ENCODE results near the gene MYLK. TPM values are rescaled to one million over a fixed set of nuclear protein-coding genes. Genes with fewer than 3 reads are reported as not detected.
"Not testable (repeated sequence)": the region's sequence is repeated elsewhere in the genome, so short reads cannot be mapped to it uniquely, and the experiment has no call there.

Gene MYLK
- total and polyA plus RNA-seq, 10 of the 15 experiments (the other 5 are each of a cell fraction or from before 2014, with no cell fraction given) = 0.04 to 1.6 (median 0.42) TPM; not detected in 1

DNA sequence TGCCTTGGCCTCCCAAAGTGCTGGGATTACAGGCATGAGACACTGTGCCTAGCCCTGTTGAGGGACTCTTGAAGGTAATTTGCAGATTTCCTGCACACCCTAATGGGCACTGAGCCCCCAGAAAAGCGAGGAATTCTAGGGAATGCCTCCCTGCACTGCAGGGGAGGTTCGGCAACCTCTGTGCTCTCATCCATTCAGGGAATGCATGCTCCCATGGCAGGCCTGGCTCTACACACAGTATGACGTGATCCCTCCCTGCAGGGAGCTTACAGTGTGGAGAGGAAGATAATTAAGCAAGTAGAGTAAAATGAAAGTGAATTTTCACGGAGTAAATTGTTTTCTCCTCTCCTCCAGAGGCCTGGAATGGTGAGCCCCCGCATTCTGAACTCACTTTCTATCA, 166.0 kb downstream of the MYLK start (continued):
- TF ChIP-seq RAD51 (IDR thresholded peaks at IDR 0.05) = no peak

DNA sequence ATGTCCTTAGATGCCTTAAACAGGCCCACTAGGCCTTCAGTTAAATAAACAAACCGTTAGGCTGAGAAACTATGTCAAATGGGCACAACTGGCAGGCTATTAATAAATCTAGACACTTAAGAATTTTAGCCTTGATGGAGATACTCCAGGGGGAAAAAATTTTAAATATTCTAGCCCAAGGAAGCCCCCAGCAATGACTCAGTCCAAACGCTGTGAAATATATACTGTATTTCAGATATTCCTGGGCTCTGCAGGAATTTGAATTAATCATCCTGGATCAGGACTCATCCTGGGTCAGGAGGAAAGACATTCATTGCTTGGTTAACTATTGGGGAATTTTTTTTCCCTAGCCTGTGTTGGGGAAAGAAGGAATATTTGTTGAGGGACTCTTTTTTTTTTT, 166.7 kb downstream of the MYLK start:
- H3K36me3 ChIP-seq (ENCODE audit: control insufficient read depth in 2 of 2, insufficient read depth in 2 of 2, low read length in 1 of 2); BruUV-seq (replicated peaks); H3K9ac ChIP-seq (ENCODE audit: control insufficient read depth, insufficient read depth, low read length); DNase-seq (ENCODE audit: low read depth, low spot score); POLR2A ChIA-PET; H3K27ac ChIP-seq (ENCODE audit: control insufficient read depth, insufficient read depth); H3K4me3 ChIP-seq; RAD21 ChIA-PET (ENCODE audit: unreplicated experiment); H3K27me3 ChIP-seq (replicated peaks in 1 of 2; ENCODE audit: control insufficient read depth in 2 of 2, insufficient read depth in 2 of 2, low read length in 1 of 2); FAIRE-seq; H2AFZ ChIP-seq (ENCODE audit: control insufficient read depth, low read depth, low read length); ATAC-seq; H3K9me3 ChIP-seq (replicated peaks; ENCODE audit: control insufficient read depth, insufficient read depth, low read length); H3K79me2 ChIP-seq (ENCODE audit: control insufficient read depth, insufficient read depth, low read length); H3K4me2 ChIP-seq (ENCODE audit: control insufficient read depth, insufficient read depth); intact Hi-C loops (cut with micrococcal nuclease; ENCODE audit: unreplicated experiment); H4K20me1 ChIP-seq (ENCODE audit: control insufficient read depth, insufficient read depth); H3K4me1 ChIP-seq (ENCODE audit: control insufficient read depth, insufficient read depth, low read length): not testable (repeated sequence)
- ChIA-PET CTCF (interaction anchor here (0.7 to 3.4 kb wide), 4 partner anchors 9 to 75 kb away, joined by 3 to 17 read pairs (median 6); no protein-coding TSS in a partner anchor), SMC1A (ENCODE audit: uncharacterized antibody, unreplicated experiment) (interaction anchor here (1.1 kb wide), 1 partner anchor 74 kb away, joined by 3 read pairs; no protein-coding TSS in a partner anchor)
- WGBS (ENCODE audit: insufficient coverage, insufficient replicate concordance, low lambda C conversion rate, missing lambda C conversion rate) = 38% methylated on average over 2 of the region's 2 CpGs
- in situ Hi-C loops (cut with MboI) = loop anchor here (5.0 kb wide), 1 partner anchor 75 kb away; no protein-coding TSS in a partner anchor

DNA sequence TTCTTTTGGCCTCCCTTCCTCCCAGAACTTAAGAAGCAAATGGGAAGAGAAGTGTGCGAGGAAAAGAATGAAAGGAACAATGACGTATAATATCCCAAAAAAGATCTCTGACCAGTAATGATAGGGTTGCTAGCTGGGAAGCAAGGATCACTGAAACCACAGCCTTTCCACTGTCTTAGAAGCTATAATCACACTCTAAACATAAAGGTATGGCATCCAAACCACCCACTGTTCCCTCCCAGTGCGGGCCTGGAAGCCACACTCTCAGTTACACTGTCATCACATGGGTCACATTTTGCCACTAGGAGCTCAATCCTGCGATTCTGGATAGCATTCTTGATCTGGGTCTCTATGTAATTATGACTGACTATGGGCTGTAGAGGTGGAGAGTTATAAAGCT, 167.7 kb downstream of the MYLK start:
- Histone ChIP-seq H3K36me3 (ENCODE audit: control insufficient read depth in 2 of 2, insufficient read depth in 2 of 2, low read length in 1 of 2) (no peaks in the 10 kb centered on the region), H3K27ac (ENCODE audit: control insufficient read depth, insufficient read depth) (no peak overlapping the region), H2AFZ (ENCODE audit: control insufficient read depth, low read depth, low read length) (no peak overlapping the region), H3K27me3 (replicated peaks in 1 of 2; ENCODE audit: control insufficient read depth in 2 of 2, insufficient read depth in 2 of 2, low read length in 1 of 2) (no peaks in the 10 kb centered on the region; a peak in 1 of 4 replicates), H3K4me1 (ENCODE audit: control insufficient read depth, insufficient read depth, low read length) (no peaks in the 10 kb centered on the region), H3K79me2 (ENCODE audit: control insufficient read depth, insufficient read depth, low read length) (no peaks in the 10 kb centered on the region), H3K9me3 (replicated peaks; ENCODE audit: control insufficient read depth, insufficient read depth, low read length) (no peaks in the 10 kb centered on the region), H3K4me2 (ENCODE audit: control insufficient read depth, insufficient read depth) (no peak overlapping the region), H3K4me3 (no peak overlapping the region), H3K9ac (ENCODE audit: control insufficient read depth, insufficient read depth, low read length) (no peak overlapping the region), H4K20me1 (ENCODE audit: control insufficient read depth, insufficient read depth) (no peaks in the 10 kb centered on the region)
- intact Hi-C loops (cut with micrococcal nuclease; ENCODE audit: unreplicated experiment) = no loop called here
- no TSS peak for BruUV-seq (replicated peaks)
- RAD21 ChIA-PET (ENCODE audit: unreplicated experiment) = no interaction called here
- no peak for ATAC-seq
- POLR2A ChIA-PET = no interaction called here
- in situ Hi-C loops (cut with MboI) = loop anchor here (5.0 kb wide), 1 partner anchor 74 kb away; no protein-coding TSS in a partner anchor
- 48% methylated on average over 4 of the region's 4 CpGs for WGBS (ENCODE audit: insufficient coverage, insufficient replicate concordance, low lambda C conversion rate, missing lambda C conversion rate)
- CTCF ChIA-PET = interaction anchor here (1.4 to 3.4 kb wide), 3 partner anchors 10 to 74 kb away, joined by 5 to 17 read pairs (median 6); no protein-coding TSS in a partner anchor
- SMC1A ChIA-PET (ENCODE audit: uncharacterized antibody, unreplicated experiment) = no interaction called here
- DNase-seq (ENCODE audit: low read depth, low spot score) = no peak
- FAIRE-seq = no peak
- TF ChIP-seq ASH2L (IDR thresholded peaks at IDR 0.05; ENCODE audit: borderline replicate concordance, low read depth) = no peak
- TF ChIP-seq, protein P1, sequence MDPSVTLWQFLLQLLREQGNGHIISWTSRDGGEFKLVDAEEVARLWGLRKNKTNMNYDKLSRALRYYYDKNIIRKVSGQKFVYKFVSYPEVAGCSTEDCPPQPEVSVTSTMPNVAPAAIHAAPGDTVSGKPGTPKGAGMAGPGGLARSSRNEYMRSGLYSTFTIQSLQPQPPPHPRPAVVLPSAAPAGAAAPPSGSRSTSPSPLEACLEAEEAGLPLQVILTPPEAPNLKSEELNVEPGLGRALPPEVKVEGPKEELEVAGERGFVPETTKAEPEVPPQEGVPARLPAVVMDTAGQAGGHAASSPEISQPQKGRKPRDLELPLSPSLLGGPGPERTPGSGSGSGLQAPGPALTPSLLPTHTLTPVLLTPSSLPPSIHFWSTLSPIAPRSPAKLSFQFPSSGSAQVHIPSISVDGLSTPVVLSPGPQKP (IDR thresholded peaks at IDR 0.05; ENCODE audit: low read depth, low read length) = no peak
- TF ChIP-seq MXI1 (IDR thresholded peaks at IDR 0.05; ENCODE audit: low read depth, low read length) = no peak
- TF ChIP-seq, protein P2, sequence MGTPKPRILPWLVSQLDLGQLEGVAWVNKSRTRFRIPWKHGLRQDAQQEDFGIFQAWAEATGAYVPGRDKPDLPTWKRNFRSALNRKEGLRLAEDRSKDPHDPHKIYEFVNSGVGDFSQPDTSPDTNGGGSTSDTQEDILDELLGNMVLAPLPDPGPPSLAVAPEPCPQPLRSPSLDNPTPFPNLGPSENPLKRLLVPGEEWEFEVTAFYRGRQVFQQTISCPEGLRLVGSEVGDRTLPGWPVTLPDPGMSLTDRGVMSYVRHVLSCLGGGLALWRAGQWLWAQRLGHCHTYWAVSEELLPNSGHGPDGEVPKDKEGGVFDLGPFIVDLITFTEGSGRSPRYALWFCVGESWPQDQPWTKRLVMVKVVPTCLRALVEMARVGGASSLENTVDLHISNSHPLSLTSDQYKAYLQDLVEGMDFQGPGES (IDR thresholded peaks at IDR 0.05) = no peak
- no peak for TF ChIP-seq RFX5 (IDR thresholded peaks at IDR 0.05; ENCODE audit: low read depth, low read length)
- no peak for TF ChIP-seq EP300 (IDR thresholded peaks at IDR 0.05; ENCODE audit: borderline replicate concordance in 1 of 2, control insufficient read depth in 1 of 2, low read depth in 2 of 2, low read length in 2 of 2)
- TF ChIP-seq TARDBP (IDR thresholded peaks at IDR 0.05; ENCODE audit: borderline replicate concordance) = no peak
- TF ChIP-seq, protein P3, sequence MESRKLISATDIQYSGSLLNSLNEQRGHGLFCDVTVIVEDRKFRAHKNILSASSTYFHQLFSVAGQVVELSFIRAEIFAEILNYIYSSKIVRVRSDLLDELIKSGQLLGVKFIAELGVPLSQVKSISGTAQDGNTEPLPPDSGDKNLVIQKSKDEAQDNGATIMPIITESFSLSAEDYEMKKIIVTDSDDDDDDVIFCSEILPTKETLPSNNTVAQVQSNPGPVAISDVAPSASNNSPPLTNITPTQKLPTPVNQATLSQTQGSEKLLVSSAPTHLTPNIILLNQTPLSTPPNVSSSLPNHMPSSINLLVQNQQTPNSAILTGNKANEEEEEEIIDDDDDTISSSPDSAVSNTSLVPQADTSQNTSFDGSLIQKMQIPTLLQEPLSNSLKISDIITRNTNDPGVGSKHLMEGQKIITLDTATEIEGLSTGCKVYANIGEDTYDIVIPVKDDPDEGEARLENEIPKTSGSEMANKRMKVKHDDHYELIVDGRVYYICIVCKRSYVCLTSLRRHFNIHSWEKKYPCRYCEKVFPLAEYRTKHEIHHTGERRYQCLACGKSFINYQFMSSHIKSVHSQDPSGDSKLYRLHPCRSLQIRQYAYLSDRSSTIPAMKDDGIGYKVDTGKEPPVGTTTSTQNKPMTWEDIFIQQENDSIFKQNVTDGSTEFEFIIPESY (IDR thresholded peaks at IDR 0.05) = no peak
